Ascending aorta (tissue), 2 donors: ENCODE measurements around the gene ATOSB. TPM values are rescaled to one million over a fixed set of nuclear protein-coding genes. Genes with fewer than 3 reads are reported as not detected.

Source experiments
- DNase-seq, 2 donors: peaks; one replicate each; pipeline ENCODE4 v3.0.0-alpha.2; 2019; ENCODE audit warnings: low spot score in 2 of 2
- H3K27ac ChIP-seq, 2 donors: fragments of 200-600 bp; sonication (generic); one replicate each; pipeline ENCODE4 v1.5.1; 2016 to 2017; ENCODE audit warnings: mild to moderate bottlenecking in 1 of 2
- H3K27me3 ChIP-seq: fragments of 200-600 bp; sonication (generic); one replicate; pipeline ENCODE4 v1.5.1; 2017
- H3K36me3 ChIP-seq, 2 donors: fragments of 200-600 bp; sonication (generic); one replicate each; pipeline ENCODE4 v1.5.1; 2016
- H3K4me1 ChIP-seq, 2 donors: fragments of 200-600 bp; sonication (generic); one replicate each; pipeline ENCODE4 v1.5.1; 2016 to 2017; ENCODE audit warnings: mild to moderate bottlenecking in 1 of 2
- H3K4me3 ChIP-seq, 2 donors: fragments of 200-600 bp; sonication (generic); one replicate each; pipeline ENCODE4 v1.5.1; 2016 to 2017; ENCODE audit warnings: mild to moderate bottlenecking in 1 of 2
- H3K9me3 ChIP-seq, 2 donors: fragments of 200-600 bp; sonication (generic); one replicate each; pipeline ENCODE4 v1.5.1; 2016
- intact Hi-C: fragments of 100-400 bp; cut with DNase I; formaldehyde crosslinking; loops from one replicate; pipeline ENCODE4 v1.15.1; 2023
- total RNA-seq: library from RNA; depleted of rRNA; stranded (reverse); fragments of >200 nt; gene quantifications from one replicate; pipeline ENCODE4 v1.1.0, GENCODE V29; 2016
- TF ChIP-seq, protein P1 (sequence below), 3 experiments: fragments of 200-600 bp in 2 of 3; fragments of 450-650 bp in 1 of 3; sonication (generic) in 2 of 3; IDR thresholded peaks; one replicate each; pipeline ENCODE4 v1.5.1; 2016 to 2019; ENCODE audit warnings: antibody characterized with exemption in 3 of 3, mild to moderate bottlenecking in 1 of 3, moderate library complexity in 1 of 3

The ATOSB gene
- total RNA-seq, 1 donor from 2014 or later = 58.3 TPM

GRCh38 chr9:35060548-35061207 lies 55.0 kb downstream of the ATOSB start:
- no peaks in the 10 kb centered on the region for H3K27me3 ChIP-seq
- no peak overlapping the region for H3K27ac ChIP-seq
- H3K36me3 ChIP-seq = peaks cover 99 to 100% of the 10 kb centered on the region in 2 donors
- no peaks in the 10 kb centered on the region for H3K9me3 ChIP-seq
- intact Hi-C loops = no loop called here
- TF ChIP-seq, protein P1, sequence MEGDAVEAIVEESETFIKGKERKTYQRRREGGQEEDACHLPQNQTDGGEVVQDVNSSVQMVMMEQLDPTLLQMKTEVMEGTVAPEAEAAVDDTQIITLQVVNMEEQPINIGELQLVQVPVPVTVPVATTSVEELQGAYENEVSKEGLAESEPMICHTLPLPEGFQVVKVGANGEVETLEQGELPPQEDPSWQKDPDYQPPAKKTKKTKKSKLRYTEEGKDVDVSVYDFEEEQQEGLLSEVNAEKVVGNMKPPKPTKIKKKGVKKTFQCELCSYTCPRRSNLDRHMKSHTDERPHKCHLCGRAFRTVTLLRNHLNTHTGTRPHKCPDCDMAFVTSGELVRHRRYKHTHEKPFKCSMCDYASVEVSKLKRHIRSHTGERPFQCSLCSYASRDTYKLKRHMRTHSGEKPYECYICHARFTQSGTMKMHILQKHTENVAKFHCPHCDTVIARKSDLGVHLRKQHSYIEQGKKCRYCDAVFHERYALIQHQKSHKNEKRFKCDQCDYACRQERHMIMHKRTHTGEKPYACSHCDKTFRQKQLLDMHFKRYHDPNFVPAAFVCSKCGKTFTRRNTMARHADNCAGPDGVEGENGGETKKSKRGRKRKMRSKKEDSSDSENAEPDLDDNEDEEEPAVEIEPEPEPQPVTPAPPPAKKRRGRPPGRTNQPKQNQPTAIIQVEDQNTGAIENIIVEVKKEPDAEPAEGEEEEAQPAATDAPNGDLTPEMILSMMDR (IDR thresholded peaks at IDR 0.05) = no peak
- no peak overlapping the region for H3K4me3 ChIP-seq
- no peak for DNase-seq
- no peaks in the 10 kb centered on the region for H3K4me1 ChIP-seq

DNA sequence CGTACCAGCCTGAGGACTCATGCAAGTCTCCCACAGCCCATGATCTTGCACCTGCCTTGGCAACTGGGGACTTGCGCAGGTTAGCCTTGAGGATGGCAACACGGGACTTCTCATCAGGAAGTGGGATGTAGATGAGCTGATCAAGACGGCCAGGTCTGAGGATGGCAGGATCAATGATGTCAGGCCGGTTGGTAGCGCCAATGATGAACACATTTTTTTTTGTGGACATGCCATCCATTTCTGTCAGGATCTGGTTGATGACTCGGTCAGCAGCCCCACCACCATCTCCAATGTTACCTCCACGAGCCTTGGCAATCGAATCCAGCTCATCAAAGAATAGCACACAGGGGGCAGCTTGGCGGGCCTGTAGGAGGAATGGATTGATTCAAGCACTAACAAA lies 56.2 kb downstream of the ATOSB start:
- Histone ChIP-seq H3K4me3 (no peak overlapping the region), H3K27ac (no peak overlapping the region), H3K4me1 (no peaks in the 10 kb centered on the region), H3K27me3 (no peaks in the 10 kb centered on the region), H3K36me3 (peaks cover 97% of the 10 kb centered on the region in 2 donors), H3K9me3 (no peaks in the 10 kb centered on the region)
- intact Hi-C loops = no loop called here
- no peak for DNase-seq
- TF ChIP-seq, protein P1 (IDR thresholded peaks at IDR 0.05) = no peak

- Histone ChIP-seq H3K27me3 (no peaks in the 10 kb centered on the region), H3K27ac (no peak overlapping the region), H3K36me3 (peaks cover 82 to 90% of the 10 kb centered on the region in 2 donors), H3K4me1 (no peaks in the 10 kb centered on the region), H3K9me3 (no peaks in the 10 kb centered on the region), H3K4me3 (no peak overlapping the region)
- no peak for DNase-seq
- intact Hi-C loops = no loop called here
- TF ChIP-seq, protein P1 (IDR thresholded peaks at IDR 0.05) = no peak
These were observed 58.4 kb downstream of the ATOSB start for GRCh38 chr9:35057271-35057620.

- no peaks in the 10 kb centered on the region for H3K4me1 ChIP-seq
- H3K27me3 ChIP-seq = no peaks in the 10 kb centered on the region
- no peak overlapping the region for H3K27ac ChIP-seq
- TF ChIP-seq, protein P1 (IDR thresholded peaks at IDR 0.05) = no peak
- no peak for DNase-seq
- no peaks in the 10 kb centered on the region for H3K9me3 ChIP-seq
- peaks cover 82 to 90% of the 10 kb centered on the region in 2 donors for H3K36me3 ChIP-seq
- intact Hi-C loops = no loop called here
- no peak overlapping the region for H3K4me3 ChIP-seq
These were observed 58.9 kb downstream of the ATOSB start for GRCh38 chr9:35056571-35057270.

DNA sequence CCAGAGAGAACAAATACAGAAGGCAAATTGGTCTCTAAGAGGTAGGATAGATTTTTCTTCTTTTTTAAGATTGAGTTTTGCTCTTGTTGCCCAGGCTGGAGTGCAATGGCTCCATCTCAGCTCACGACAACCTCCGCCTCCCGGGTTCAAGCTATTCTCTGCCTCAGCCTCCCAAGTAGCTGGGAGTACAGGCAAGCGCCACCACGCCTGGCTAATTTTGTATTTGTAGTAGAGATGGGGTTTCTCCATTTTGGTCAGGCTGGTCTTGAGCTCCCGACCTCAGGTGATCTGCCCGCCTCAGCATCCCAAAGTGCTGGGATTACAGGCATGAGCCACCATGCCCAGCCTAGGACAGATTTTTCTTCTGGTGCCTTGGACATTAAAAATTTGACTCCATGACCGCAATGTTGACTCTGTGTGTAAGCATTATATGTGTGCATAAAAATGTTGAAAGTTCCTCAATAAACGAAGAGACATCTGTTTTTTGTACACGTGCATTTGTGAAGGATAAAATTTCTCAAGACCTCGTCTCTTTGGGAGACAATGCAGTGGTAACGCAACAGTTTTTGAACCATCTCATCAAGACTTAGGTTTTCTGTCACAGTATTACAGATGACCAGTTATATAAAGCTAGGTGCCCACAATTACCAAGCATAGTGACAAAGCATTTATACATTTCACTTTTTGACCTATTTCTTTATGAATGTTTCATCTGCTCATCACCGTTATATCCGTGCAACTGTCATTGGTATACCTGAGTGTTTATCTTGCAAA lies 60.6 kb downstream of the ATOSB start:
- Histone ChIP-seq H3K27ac (no peak overlapping the region), H3K36me3 (peaks cover 68 to 88% of the 10 kb centered on the region in 2 donors), H3K4me3 (no peak overlapping the region), H3K4me1 (no peaks in the 10 kb centered on the region), H3K27me3 (no peaks in the 10 kb centered on the region), H3K9me3 (no peaks in the 10 kb centered on the region)
- TF ChIP-seq, protein P1 (IDR thresholded peaks at IDR 0.05) = no peak
- DNase-seq = no peak
- intact Hi-C loops = no loop called here
